ENCODE results near the gene CRYBG1.

GRCh38 chr6:106581468-106581867, 221.0 kb downstream of the CRYBG1 start:
- no peak for TF ChIP-seq TAF1 (IDR thresholded peaks at IDR 0.05; ENCODE audit: borderline replicate concordance, insufficient read depth, low read length)
- TF ChIP-seq REST (IDR thresholded peaks at IDR 0.05; ENCODE audit: insufficient read depth in 1 of 2, low read depth in 2 of 2, low read length in 2 of 2): no peak
- no peak for TF ChIP-seq SIN3A (IDR thresholded peaks at IDR 0.05; ENCODE audit: borderline replicate concordance, insufficient read depth, low read length)
